Prostate gland (tissue), 2 donors: ENCODE results near the gene TNXB.

Experiments
- POLR2A ChIP-seq: fragments of 450-650 bp; IDR thresholded peaks from one replicate; pipeline ENCODE4 v1.6.1; 2016; ENCODE audit warnings: antibody characterized with exemption, mild to moderate bottlenecking
- POLR2AphosphoS5 ChIP-seq: sonication (generic); formaldehyde crosslinking; IDR thresholded peaks from one replicate; pipeline ENCODE4 v1.6.1; 2017; ENCODE audit warnings: antibody characterized with exemption
- TF ChIP-seq, protein P1 (sequence below), 4 experiments: fragments of 200-600 bp in 2 of 4; fragments of 450-650 bp in 2 of 4; sonication (generic) in 2 of 4; IDR thresholded peaks; 1 replicate in 3 of 4; 2 replicates in 1 of 4; pipeline ENCODE4 v1.5.1; 2016 to 2019; ENCODE audit warnings: antibody characterized with exemption in 4 of 4, mild to moderate bottlenecking in 2 of 4, moderate library complexity in 2 of 4

GRCh38 chr6:32075781-32076180, 33.4 kb downstream of the TNXB start:
- TF ChIP-seq POLR2AphosphoS5 (no peak), POLR2A (no peak)
- TF ChIP-seq, protein P1, sequence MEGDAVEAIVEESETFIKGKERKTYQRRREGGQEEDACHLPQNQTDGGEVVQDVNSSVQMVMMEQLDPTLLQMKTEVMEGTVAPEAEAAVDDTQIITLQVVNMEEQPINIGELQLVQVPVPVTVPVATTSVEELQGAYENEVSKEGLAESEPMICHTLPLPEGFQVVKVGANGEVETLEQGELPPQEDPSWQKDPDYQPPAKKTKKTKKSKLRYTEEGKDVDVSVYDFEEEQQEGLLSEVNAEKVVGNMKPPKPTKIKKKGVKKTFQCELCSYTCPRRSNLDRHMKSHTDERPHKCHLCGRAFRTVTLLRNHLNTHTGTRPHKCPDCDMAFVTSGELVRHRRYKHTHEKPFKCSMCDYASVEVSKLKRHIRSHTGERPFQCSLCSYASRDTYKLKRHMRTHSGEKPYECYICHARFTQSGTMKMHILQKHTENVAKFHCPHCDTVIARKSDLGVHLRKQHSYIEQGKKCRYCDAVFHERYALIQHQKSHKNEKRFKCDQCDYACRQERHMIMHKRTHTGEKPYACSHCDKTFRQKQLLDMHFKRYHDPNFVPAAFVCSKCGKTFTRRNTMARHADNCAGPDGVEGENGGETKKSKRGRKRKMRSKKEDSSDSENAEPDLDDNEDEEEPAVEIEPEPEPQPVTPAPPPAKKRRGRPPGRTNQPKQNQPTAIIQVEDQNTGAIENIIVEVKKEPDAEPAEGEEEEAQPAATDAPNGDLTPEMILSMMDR (IDR thresholded peaks at IDR 0.05): no peak
